OCI-LY3 (cell line): ENCODE results near the gene NEK10.
"Not testable (repeated sequence)": the region's sequence is repeated elsewhere in the genome, so short reads cannot be mapped to it uniquely, and the experiment has no call there.

Experiments used
- H2AFZ ChIP-seq: fragments of 200-600, 300-600 bp; shearing (Covaris generic); 2 replicates; pipeline ENCODE4 v1.6.0; 2014; ENCODE audit warnings: antibody characterized with exemption, low read depth, low read length
- H3K27ac ChIP-seq: fragments of 200-600, 300-600 bp; sonication (generic); 2 replicates; pipeline ENCODE4 v1.5.1; 2014; ENCODE audit warnings: mild to moderate bottlenecking, low read length, moderate library complexity, mixed read lengths
- H3K27me3 ChIP-seq: fragments of 200-600, 300-600 bp; sonication (generic); 2 replicates; pipeline ENCODE4 v1.6.1; 2014; ENCODE audit warnings: low read depth, low read length, mixed read lengths
- H3K36me3 ChIP-seq: fragments of 200-600, 300-600 bp; sonication (generic); replicated peaks from 2 replicates; pipeline ENCODE3; 2014; ENCODE audit warnings: low read depth, low read length, mixed read lengths
- H3K4me1 ChIP-seq: fragments of 300-600, 200-600 bp; sonication (generic); 2 replicates; pipeline ENCODE4 v1.6.1; 2014; ENCODE audit warnings: low read length, mixed read lengths
- H3K4me2 ChIP-seq: fragments of 200-600, 300-600 bp; sonication (generic); 2 replicates; pipeline ENCODE4 v1.6.1; 2014; ENCODE audit warnings: low read length, mixed read lengths
- H3K4me3 ChIP-seq: fragments of 300-600, 200-600 bp; sonication (generic); 2 replicates; pipeline ENCODE4 v1.5.1; 2014; ENCODE audit warnings: antibody characterized with exemption, mild to moderate bottlenecking, low read length, moderate library complexity
- H3K79me2 ChIP-seq: fragments of 300-600, 200-600 bp; shearing (Covaris generic); 2 replicates; pipeline ENCODE4 v1.6.1; 2014; ENCODE audit warnings: mild to moderate bottlenecking, low read length, mixed read lengths
- H3K9ac ChIP-seq: fragments of 300-600, 200-600 bp; shearing (Covaris generic); 2 replicates; pipeline ENCODE4 v1.6.0; 2014; ENCODE audit warnings: mild to moderate bottlenecking, low read length, moderate library complexity
- H3K9me3 ChIP-seq: fragments of 200-600, 300-600 bp; shearing (Covaris generic); 2 replicates; pipeline ENCODE4 v1.6.1; 2014; ENCODE audit warnings: low read length, mixed read lengths; ENCODE audit not compliant: insufficient read depth
- H4K20me1 ChIP-seq: fragments of 200-600, 300-600 bp; sonication (generic); 2 replicates; pipeline ENCODE4 v1.6.1; 2016; ENCODE audit warnings: low read length, mixed read lengths; ENCODE audit not compliant: insufficient read depth
- CTCF ChIP-seq: fragments of 200-600, 300-600 bp; sonication (generic); IDR thresholded peaks from 2 replicates; pipeline ENCODE4 v1.5.1; 2014; ENCODE audit warnings: antibody characterized with exemption, low read length, low read depth
- EZH2phosphoT487 ChIP-seq: fragments of 200-600 bp; shearing (Covaris generic); IDR thresholded peaks from 2 replicates; pipeline ENCODE4 v1.6.1; 2018; ENCODE audit warnings: antibody characterized with exemption, mixed run types, low read depth

Gene NEK10

GRCh38 chr3:27342267-27342666 is 26.9 kb downstream of the NEK10 start:
- no peaks in the 10 kb centered on the region for H4K20me1 ChIP-seq
- H3K4me2 ChIP-seq = no peak overlapping the region
- H3K36me3 ChIP-seq = no peaks in the 10 kb centered on the region
- no peak overlapping the region for H2AFZ ChIP-seq
- no peaks in the 10 kb centered on the region for H3K9me3 ChIP-seq
- no peaks in the 10 kb centered on the region for H3K79me2 ChIP-seq
- H3K4me3 ChIP-seq = no peak overlapping the region
- H3K27ac ChIP-seq = no peak overlapping the region
- H3K4me1 ChIP-seq = no peaks in the 10 kb centered on the region
- no peak overlapping the region for H3K9ac ChIP-seq
- H3K27me3 ChIP-seq = no peaks in the 10 kb centered on the region
- TF ChIP-seq CTCF (no peak), EZH2phosphoT487 (no peak)

- Histone ChIP-seq H2AFZ (no peak overlapping the region), H3K27me3 (no peaks in the 10 kb centered on the region), H3K4me3 (no peak overlapping the region), H3K9me3 (no peaks in the 10 kb centered on the region), H3K79me2 (no peaks in the 10 kb centered on the region), H3K36me3 (no peaks in the 10 kb centered on the region), H3K9ac (no peak overlapping the region), H3K27ac (no peak overlapping the region), H3K4me2 (no peak overlapping the region), H3K4me1 (no peaks in the 10 kb centered on the region), H4K20me1 (no peaks in the 10 kb centered on the region)
- TF ChIP-seq EZH2phosphoT487 = no peak
- TF ChIP-seq CTCF = no peak
Observed at GRCh38 chr3:27340534-27340933, 28.6 kb downstream of the NEK10 start.

GRCh38 chr3:27335571-27335970 is 33.6 kb downstream of the NEK10 start:
- no peak overlapping the region for H3K27ac ChIP-seq
- H4K20me1 ChIP-seq = no peaks in the 10 kb centered on the region
- H3K9me3 ChIP-seq = no peaks in the 10 kb centered on the region
- H3K4me2 ChIP-seq = no peak overlapping the region
- H3K4me1 ChIP-seq = no peaks in the 10 kb centered on the region
- no peaks in the 10 kb centered on the region for H3K79me2 ChIP-seq
- H2AFZ ChIP-seq = no peak overlapping the region
- no peak overlapping the region for H3K9ac ChIP-seq
- no peaks in the 10 kb centered on the region for H3K36me3 ChIP-seq
- TF ChIP-seq EZH2phosphoT487 (no peak), CTCF (no peak)
- no peak overlapping the region for H3K4me3 ChIP-seq
- H3K27me3 ChIP-seq = no peaks in the 10 kb centered on the region

GRCh38 chr3:27333843-27334242 is 35.3 kb downstream of the NEK10 start:
- Histone ChIP-seq H3K4me2 (no peak overlapping the region), H3K27ac (no peak overlapping the region), H3K27me3 (no peaks in the 10 kb centered on the region), H3K4me3 (no peak overlapping the region), H4K20me1 (no peaks in the 10 kb centered on the region), H3K79me2 (no peaks in the 10 kb centered on the region), H3K9me3 (no peaks in the 10 kb centered on the region), H3K4me1 (no peaks in the 10 kb centered on the region), H3K9ac (no peak overlapping the region), H3K36me3 (peaks cover 6% of the 10 kb centered on the region), H2AFZ (no peak overlapping the region)
- TF ChIP-seq CTCF (no peak), EZH2phosphoT487 (no peak)

GRCh38 chr3:27328982-27329762 is 40.0 kb downstream of the NEK10 start:
- not testable (repeated sequence) for H3K36me3 ChIP-seq, H3K27ac ChIP-seq, H3K4me3 ChIP-seq, H3K9ac ChIP-seq, H2AFZ ChIP-seq, H3K4me2 ChIP-seq, H3K27me3 ChIP-seq, H3K4me1 ChIP-seq, H3K9me3 ChIP-seq, H3K79me2 ChIP-seq, H4K20me1 ChIP-seq
